HG03520 (cell line): ENCODE data around the gene LRFN3.
"Not testable (repeated sequence)": the region's sequence is repeated elsewhere in the genome, so short reads cannot be mapped to it uniquely, and the experiment has no call there.

Experiments used
- ATAC-seq: cut with Tn5 transposase; IDR thresholded peaks from one replicate; pipeline ENCODE4 v1.9.1; 2021; ENCODE audit warnings: mild to moderate bottlenecking, moderate library complexity; ENCODE audit not compliant: unreplicated experiment

Gene LRFN3

DNA sequence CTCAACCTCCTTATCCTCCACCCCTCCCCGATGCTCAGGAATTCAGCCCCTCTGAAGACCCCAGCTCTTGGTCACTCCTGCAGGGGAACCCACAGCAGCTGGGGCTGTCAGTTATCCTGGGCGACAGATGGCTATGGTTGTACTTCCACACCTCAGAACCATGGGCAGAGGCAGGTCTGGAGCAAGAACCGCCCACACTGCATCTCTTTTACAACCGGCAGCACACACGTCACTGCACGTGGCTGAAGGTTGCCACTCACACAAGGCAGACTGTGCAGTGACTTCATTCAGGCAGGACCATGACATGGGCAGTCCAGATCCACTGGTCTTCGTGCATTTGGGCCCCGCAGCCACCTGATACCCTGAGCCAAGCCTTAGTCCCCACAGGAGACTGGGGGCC is 37.3 kb downstream of the LRFN3 start:
- no peak for ATAC-seq

GRCh38 chr19:35975608-35976214 is 39.5 kb downstream of the LRFN3 start:
- no peak for ATAC-seq

- ATAC-seq, result no peak
Measured at GRCh38 chr19:35977446-35978222, 41.5 kb downstream of the LRFN3 start.

GRCh38 chr19:35978271-35978670 is 42.1 kb downstream of the LRFN3 start:
- ATAC-seq, result no peak

- ATAC-seq, result no peak
Measured at GRCh38 chr19:35978832-35979365, 42.7 kb downstream of the LRFN3 start.

DNA sequence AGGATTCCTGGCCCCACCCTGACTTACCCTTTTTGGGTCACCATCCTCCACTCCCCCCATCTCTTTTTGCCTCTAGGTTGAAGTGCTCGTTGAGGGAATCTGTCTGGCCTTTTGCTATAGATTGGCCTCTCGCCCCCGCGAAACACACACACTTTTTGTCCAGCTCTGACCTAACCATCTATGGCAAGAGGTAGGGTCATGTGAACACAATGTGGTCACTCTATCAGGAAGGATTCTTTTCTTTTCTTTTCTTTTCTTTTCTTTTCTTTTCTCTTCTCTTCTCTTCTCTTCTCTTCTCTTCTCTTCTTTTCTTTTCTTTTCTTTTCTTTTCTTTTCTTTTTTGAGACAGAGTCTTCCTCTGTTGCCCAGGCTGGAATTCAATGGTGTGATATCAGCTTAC is 44.8 kb downstream of the LRFN3 start:
- not testable (repeated sequence) for ATAC-seq

DNA sequence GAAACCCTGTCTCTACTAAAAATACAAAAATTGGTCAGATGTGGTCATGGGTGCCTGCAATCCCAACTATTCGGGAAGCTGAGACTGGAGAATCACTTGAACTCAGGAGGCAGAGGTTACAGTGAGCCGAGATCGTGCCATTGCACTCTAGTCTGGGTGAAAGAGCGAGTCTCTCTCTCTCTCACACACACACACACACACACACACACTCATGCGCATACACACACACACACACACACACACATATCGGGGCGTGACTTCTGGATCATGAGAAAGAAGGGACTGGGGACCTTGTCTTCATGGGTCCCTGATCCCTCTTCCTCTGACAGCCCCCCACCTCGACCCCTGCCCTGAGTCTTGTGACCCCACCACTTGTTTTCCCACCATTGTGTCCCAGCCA is 47.0 kb downstream of the LRFN3 start:
- no peak for ATAC-seq

- ATAC-seq, result no peak
Measured at GRCh38 chr19:35986111-35986510, 49.9 kb downstream of the LRFN3 start.

DNA sequence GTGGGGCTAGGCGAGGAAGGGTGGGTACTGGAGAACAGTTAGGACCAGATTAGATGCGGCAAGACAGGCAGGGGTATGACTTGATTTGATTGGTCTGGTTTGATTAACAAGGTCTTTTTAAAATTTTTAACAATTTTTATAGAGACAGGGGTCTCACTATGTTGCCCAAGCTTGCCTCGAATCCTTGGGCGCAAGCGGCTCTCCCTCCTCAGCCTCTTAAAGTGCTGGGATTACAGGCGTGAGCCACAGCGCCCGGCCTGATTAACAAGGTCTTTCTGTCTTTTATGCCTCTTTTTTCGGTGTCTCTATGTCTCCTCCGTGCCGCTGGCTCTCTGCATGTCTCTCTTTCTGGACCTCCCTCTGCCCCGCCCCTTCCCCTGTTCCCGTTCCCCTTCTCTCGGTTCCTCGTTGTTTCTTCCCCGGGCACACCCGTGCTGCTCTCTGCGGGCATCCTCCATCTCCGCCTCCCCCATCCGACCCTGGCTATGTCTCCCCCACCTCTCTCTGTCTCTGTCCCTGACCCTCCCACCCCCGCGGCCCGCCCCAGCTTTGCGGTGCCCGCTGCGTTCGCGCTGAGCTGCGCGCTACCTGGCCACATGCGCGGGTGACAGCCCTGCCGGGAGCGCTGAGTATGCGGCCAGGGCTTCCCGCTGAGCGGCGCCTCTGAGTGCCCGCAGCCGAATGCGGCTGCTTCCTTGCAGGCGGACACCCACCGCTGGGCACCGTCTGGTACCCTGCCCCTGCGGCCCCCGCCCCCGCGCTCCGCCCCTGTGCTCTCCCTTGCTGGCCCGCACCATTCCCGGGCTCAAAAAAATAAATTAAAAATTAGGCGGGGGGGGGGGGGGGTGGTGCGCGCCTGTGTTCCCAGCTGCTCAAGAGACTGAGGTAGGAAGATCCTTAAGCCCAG is 50.7 kb downstream of the LRFN3 start:
- no peak for ATAC-seq

DNA sequence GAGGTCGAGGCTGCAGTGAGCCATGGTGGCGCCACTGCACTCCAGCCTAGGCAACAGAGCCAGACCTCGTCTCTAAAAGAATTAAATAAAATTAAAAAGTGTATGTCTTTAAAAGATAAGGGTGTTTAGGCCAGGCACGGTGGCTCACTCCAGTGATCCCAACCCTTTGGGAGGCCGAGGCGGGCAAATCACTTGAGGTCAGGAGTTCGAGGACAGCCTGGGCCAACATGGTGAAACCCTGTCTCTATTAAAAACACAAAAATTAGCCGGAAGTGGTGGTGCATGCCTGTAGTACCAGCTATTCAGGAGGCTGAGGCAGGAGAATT is 51.4 kb downstream of the LRFN3 start:
- ATAC-seq, result no peak

GRCh38 chr19:35988824-35989223 is 52.6 kb downstream of the LRFN3 start:
- no peak for ATAC-seq

DNA sequence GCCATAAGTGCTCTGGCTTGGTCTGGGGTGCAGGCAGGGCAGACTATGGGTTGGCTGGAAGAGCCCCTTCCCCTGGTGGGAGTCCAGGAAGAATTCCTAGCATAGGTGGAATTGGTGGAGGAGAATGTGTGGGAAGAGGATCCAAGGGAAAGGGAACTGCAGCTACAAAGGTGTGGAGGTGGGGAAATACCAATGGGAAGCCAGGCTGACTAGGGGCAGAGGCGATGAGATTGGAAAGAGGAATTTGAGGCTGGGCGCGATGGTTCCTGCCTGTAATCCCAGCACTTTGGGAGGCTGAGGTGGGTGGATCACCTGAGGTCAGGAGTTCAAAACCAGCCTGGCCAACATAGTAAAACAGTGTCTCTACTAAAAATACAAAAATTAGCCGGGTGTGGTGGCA is 54.0 kb downstream of the LRFN3 start:
- ATAC-seq, result no peak

DNA sequence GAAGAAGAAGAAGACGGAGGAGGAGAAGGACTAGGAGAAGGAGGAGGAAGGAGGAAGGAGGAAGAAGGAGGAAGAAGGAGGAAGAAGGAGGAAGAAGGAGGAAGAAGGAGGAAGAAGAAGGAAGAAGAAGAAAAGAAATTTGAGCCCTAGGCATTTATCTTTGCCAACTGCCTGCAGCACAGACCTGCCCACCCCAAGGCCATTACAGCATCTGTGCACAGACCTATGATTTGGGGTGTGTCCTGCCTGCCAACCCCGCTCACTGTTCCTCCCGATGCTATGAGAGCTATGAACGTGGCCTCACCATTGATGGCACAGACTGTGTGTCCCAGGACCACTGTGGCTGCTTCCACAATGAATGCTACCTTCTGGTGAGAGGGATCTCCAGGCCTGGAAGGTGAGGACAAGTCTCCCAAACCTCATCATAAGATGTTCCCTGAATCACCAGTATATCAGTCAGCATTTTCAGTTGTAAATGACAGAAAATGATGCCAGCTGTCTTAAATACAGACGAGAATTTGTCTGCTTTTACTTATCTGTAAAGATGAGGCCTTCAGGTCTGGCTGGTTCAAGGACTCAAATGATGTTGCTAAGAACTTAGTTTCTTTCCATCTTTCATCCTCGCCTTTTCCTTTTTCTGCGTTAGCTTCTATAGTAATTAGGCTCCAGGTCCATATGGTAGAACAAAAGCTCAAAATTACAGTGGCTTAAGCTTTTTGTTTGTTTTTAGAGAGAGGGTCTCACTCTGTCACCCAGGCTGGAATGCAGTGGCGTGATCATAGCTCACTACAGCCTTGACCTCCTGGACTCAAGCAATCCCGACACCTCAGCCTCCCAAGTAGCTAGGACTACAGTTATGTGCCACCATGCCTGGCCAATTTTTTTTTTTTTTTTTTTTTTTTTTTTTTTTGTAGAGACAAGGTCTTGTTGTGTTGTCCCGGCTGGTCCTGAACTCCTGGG is 54.9 kb downstream of the LRFN3 start:
- ATAC-seq, result no peak

DNA sequence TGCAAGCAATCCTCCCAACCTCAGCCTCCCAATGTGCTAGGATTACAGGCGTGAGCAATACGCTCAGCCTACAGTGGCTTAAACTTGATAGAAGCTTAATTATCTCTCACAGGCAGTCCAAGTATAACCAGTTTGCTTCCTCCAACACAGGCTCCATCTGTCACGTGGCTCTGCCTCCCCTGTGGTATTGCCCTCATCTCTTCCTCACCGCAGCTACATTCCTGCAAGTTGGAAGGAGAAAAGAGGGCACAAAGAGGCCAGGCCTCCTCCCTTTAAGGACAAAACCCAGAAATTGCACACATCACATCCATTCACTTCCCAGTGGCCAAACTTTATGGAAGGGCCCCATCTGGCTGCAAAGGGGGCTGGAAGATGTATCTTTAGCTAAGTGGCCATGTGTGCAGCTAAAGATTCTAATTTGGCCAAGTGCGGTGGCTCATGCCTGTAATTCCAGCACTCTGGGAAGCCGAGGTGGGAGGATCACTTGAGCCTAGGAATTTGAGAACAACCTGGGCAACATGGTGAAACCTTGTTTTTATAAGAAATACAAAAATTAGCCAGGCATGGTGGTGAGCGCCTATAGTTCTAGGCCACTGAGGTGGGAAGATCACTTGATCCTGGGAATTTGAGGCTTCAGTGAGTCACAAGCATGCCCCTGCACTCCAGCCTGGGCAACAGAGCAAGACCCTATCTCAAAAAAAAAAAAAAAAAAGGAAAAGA is 55.7 kb downstream of the LRFN3 start:
- no peak for ATAC-seq

DNA sequence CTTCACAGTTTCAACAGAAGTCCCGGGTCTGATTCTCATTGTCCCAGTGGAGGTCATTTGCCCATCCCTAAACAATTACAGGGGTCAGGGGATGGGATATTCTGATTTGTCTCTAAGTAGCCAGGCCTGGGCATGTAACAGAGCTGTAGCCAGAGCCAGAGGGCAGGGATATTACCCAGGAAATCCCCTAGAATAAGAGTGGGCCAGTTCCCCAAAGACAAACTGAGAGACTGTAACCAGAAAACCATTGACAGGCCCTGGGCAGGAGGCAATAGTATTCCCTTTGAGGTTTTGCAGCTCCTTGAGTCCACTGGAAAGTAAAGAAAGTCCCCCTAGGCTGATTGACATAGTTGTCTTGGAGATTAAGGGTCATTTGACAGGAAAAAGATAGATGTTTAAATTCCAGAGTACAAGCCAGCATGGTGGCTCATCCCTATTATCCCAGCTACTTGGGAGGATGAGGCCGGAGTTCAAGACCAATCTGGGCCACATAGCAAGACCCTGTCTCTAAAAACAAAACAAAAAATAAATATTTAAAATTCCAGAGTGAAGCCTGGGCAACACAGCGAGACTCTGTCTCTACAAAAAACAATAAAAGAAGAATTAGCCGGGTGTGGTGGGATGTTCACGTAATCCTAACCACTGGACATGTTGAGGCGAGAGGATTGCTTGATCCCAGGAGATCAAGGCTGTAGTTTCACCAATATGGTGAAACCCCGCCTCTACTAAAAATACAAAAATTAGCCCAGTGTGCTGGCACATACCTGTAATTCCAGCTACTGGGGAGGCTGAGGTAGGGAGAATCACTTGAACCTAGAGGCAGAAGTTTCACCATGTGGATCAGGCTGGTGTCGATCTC is 57.0 kb downstream of the LRFN3 start:
- no peak for ATAC-seq

GRCh38 chr19:35993923-35994598 is 57.9 kb downstream of the LRFN3 start:
- ATAC-seq, result no peak
